ENCODE data around the gene CAP2.

The CAP2 gene

DNA sequence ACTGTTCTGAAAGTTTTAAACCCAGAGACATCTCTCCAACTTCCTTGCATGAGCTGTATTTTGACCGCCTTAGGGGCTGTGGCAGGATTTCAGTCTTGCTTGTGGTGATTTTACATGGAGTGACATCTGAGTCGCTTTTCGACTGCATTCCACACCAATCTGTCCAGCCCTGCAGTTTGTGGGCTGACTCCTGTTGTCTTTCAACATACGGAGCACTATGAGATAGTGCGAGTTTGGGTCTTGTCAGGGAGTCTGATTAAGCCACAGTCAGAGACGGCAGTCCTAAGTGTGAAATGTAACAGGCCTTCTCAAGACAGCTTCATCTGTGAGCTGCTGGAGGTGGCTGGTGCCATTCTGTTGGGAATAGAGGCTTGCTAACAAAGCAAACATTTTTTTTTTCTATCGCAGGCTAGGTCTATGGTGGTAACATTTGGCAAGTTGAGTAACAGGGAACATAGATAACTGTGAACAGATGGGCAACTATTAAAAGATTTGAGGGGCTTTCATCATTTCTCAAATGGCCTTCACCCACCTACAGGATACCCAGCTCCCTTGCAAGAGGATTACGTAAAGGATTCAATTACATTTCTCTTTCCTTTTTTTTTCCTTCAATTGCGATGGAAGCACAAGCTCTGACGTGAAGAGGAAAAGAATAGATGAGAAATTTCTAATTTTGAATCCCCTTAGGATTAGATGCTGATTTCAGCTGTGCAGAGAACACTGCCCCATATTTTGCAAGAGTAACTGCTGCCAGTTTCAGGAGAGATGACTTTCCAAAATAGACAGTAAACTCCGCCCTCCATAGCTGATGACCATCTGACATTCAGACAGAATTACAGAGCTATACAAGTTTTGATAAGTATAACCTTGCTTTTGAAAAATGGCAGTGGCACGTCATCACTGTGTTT, 25.1 kb downstream of the CAP2 start:
- DNase-seq (ENCODE audit: low spot score): no peak
- TF ChIP-seq, protein P1, sequence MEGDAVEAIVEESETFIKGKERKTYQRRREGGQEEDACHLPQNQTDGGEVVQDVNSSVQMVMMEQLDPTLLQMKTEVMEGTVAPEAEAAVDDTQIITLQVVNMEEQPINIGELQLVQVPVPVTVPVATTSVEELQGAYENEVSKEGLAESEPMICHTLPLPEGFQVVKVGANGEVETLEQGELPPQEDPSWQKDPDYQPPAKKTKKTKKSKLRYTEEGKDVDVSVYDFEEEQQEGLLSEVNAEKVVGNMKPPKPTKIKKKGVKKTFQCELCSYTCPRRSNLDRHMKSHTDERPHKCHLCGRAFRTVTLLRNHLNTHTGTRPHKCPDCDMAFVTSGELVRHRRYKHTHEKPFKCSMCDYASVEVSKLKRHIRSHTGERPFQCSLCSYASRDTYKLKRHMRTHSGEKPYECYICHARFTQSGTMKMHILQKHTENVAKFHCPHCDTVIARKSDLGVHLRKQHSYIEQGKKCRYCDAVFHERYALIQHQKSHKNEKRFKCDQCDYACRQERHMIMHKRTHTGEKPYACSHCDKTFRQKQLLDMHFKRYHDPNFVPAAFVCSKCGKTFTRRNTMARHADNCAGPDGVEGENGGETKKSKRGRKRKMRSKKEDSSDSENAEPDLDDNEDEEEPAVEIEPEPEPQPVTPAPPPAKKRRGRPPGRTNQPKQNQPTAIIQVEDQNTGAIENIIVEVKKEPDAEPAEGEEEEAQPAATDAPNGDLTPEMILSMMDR (IDR thresholded peaks at IDR 0.05; ENCODE audit: extremely low read depth, insufficient read depth, missing control alignments): no peak
- in situ Hi-C loops (cut with MboI; ENCODE audit: low pct_unique_long_range_greater_than_20kb, low sequenced_read_pairs, unreplicated experiment): loop anchor here (25.0 kb wide), 1 partner anchor 106 kb away; no protein-coding TSS in a partner anchor

DNA sequence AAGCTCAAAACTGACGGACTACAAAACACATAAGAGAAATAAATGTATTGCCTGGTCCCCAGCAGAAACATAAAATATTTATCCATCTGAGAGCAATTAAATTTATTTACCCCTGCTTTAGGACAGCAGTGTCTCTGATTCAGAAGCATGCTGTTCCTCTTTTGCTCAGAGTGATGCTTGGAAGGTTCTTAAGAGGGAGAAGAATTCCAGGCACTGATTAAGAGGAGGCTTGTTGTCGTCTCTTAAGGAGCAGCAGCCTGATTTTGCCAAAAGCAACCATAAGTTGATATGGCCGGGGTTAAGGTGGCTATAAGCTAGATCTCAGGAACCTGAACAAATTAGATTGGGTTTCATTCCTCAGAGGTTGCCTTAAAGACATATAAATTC, 25.8 kb downstream of the CAP2 start:
- TF ChIP-seq, protein P1 (IDR thresholded peaks at IDR 0.05; ENCODE audit: extremely low read depth, insufficient read depth, missing control alignments): no peak
- in situ Hi-C loops (cut with MboI; ENCODE audit: low pct_unique_long_range_greater_than_20kb, low sequenced_read_pairs, unreplicated experiment): loop anchor here (25.0 kb wide), 1 partner anchor 107 kb away; no protein-coding TSS in a partner anchor
- no peak for DNase-seq (ENCODE audit: low spot score)

DNA sequence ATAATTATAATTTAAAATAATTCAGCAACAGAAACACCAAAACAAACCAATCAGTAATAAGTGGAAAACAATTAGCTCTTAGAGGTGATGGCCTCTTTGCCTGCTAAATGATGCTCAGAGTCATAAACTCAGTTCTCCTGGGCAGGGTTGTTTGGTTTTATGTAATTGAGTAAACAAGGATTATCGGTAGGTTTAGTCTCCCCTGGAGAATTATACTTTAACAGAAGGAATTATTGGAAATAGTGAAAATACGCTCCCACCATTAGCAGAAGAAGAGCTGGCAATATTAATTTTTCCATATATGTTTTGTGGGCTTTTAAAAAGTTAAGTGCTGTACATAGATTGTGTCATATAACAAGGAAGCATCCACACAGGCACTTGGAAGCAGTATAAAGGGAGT, 27.0 kb downstream of the CAP2 start:
- TF ChIP-seq, protein P1 (IDR thresholded peaks at IDR 0.05; ENCODE audit: extremely low read depth, insufficient read depth, missing control alignments): no peak
- DNase-seq (ENCODE audit: low spot score): no peak
- in situ Hi-C loops (cut with MboI; ENCODE audit: low pct_unique_long_range_greater_than_20kb, low sequenced_read_pairs, unreplicated experiment): loop anchor here (25.0 kb wide), 1 partner anchor 108 kb away; no protein-coding TSS in a partner anchor

- in situ Hi-C loops (cut with MboI; ENCODE audit: low pct_unique_long_range_greater_than_20kb, low sequenced_read_pairs, unreplicated experiment): loop anchor here (25.0 kb wide), 1 partner anchor 109 kb away; no protein-coding TSS in a partner anchor
- no peak for DNase-seq (ENCODE audit: low spot score)
- TF ChIP-seq, protein P1 (IDR thresholded peaks at IDR 0.05; ENCODE audit: extremely low read depth, insufficient read depth, missing control alignments): no peak
Observed at GRCh38 chr6:17421406-17421805, 28.0 kb downstream of the CAP2 start.

DNA sequence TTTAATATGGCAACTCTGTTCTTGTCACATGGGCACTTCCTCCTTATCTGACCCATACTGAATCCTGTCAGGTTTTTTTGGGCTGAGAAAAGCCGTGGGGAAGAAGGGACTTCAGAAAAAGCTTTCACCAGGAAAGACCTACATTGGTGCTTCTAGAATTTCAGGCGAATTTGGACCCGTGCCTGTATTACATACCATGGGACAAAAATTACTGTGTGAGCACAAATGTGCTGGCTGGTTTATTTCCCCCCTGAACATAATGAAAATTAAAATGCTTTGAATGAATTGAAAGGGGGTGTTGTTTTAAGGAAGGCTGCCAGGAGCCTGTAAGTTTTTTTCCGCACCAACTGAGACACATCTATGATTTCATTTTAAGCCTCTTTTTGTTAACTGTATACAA, 29.6 kb downstream of the CAP2 start:
- DNase-seq (ENCODE audit: low spot score): no peak
- in situ Hi-C loops (cut with MboI; ENCODE audit: low pct_unique_long_range_greater_than_20kb, low sequenced_read_pairs, unreplicated experiment): loop anchor here (25.0 kb wide), 1 partner anchor 111 kb away; no protein-coding TSS in a partner anchor
- TF ChIP-seq, protein P1 (IDR thresholded peaks at IDR 0.05; ENCODE audit: extremely low read depth, insufficient read depth, missing control alignments): no peak

DNA sequence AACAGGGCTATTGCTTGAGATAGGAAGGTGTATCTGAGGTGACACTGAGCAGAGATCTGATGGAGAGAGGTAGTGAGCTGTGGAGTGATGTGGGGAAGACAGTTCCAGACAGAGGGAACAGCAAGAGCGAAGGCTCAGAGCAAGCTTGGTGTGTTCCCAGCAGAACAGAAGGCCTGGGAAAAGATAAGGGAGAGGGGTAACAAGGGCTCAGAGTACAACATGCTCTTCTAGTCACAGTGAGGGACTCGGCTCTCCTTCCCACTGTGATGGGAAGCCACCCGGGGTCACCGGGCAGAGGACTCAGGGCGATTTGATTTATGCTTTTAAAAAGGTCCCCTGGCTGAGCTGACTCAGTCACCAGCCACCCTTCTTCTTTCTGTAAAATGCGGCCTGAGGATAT, 33.7 kb downstream of the CAP2 start:
- TF ChIP-seq, protein P1 (IDR thresholded peaks at IDR 0.05; ENCODE audit: extremely low read depth, insufficient read depth, missing control alignments): no peak
- in situ Hi-C loops (cut with MboI; ENCODE audit: low pct_unique_long_range_greater_than_20kb, low sequenced_read_pairs, unreplicated experiment): no loop called here
- DNase-seq (ENCODE audit: low spot score): no peak

All from GM13977 (cell line).